Upper lobe of left lung (tissue), 4 donors: ENCODE data around the gene CLDN14.

Experiments
- EP300 ChIP-seq, 4 donors: sonication (generic); formaldehyde crosslinking; IDR thresholded peaks; one replicate each; pipeline ENCODE4 v1.5.1; 2017; ENCODE audit warnings: antibody characterized with exemption in 4 of 4, control low read depth in 2 of 4
- POLR2A ChIP-seq, 4 donors: fragments of 450-650 bp; IDR thresholded peaks; one replicate each; pipeline ENCODE4 v1.5.1; 2016 to 2017; ENCODE audit warnings: antibody characterized with exemption in 4 of 4, mild to moderate bottlenecking in 2 of 4
- TF ChIP-seq, protein P1 (sequence below), 6 experiments: fragments of 450-650 bp in 4 of 6; fragments of 200-600 bp in 2 of 6; sonication (generic) in 2 of 6; IDR thresholded peaks; one replicate each; pipeline ENCODE4 v1.5.1; 2016 to 2019; ENCODE audit warnings: antibody characterized with exemption in 6 of 6

DNA sequence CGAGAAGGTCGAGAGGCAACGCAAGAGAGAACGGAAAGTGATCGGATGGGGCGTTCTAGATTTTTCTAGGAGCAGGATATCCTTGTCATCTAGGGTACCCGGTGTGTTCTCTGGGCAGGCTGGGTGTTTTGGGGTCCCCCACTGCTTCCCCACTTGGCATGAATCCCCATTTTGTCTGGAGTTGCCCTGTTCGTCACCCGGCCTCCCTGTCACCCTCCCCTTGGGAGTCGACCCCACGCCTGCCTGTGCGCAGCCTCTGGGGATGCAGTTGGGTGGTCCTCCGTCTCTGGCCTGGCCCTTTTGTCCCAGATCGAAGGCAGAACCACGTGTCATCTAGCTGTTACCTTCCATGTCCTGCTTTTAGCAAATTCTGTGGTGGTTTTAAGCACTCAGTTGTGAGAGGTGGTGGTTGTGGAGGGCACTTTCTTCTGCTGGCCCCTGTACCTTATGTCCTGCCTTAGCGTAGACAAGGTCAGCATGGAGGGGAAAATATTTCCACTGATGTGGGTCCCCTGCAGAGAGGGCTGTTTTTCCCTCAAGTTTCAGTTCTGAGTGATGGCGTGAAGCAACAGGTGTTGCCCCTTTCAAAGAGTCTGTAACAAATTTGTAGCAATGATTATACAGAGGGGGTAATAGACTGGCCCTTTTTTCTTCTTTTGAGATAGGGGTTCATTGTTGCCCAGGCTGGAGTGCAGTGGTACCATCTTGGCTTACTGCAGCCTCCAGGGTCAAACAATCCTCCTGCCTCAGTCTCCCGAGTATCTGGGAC, 59.2 kb downstream of the CLDN14 start:
- TF ChIP-seq, protein P1, sequence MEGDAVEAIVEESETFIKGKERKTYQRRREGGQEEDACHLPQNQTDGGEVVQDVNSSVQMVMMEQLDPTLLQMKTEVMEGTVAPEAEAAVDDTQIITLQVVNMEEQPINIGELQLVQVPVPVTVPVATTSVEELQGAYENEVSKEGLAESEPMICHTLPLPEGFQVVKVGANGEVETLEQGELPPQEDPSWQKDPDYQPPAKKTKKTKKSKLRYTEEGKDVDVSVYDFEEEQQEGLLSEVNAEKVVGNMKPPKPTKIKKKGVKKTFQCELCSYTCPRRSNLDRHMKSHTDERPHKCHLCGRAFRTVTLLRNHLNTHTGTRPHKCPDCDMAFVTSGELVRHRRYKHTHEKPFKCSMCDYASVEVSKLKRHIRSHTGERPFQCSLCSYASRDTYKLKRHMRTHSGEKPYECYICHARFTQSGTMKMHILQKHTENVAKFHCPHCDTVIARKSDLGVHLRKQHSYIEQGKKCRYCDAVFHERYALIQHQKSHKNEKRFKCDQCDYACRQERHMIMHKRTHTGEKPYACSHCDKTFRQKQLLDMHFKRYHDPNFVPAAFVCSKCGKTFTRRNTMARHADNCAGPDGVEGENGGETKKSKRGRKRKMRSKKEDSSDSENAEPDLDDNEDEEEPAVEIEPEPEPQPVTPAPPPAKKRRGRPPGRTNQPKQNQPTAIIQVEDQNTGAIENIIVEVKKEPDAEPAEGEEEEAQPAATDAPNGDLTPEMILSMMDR (IDR thresholded peaks at IDR 0.05): no peak
- TF ChIP-seq POLR2A (IDR thresholded peaks at IDR 0.05) (no peak), EP300 (IDR thresholded peaks at IDR 0.05) (no peak)
